ENCODE results near the gene ST6GALNAC1. TPM values are rescaled to one million over a fixed set of nuclear protein-coding genes. Genes with fewer than 3 reads are reported as not detected.

The ST6GALNAC1 gene
- total and polyA plus RNA-seq, 2 donors (not counting 3 experiments of a cell fraction or from before 2014, with no cell fraction given) = 0.19 to 0.55 TPM

DNA sequence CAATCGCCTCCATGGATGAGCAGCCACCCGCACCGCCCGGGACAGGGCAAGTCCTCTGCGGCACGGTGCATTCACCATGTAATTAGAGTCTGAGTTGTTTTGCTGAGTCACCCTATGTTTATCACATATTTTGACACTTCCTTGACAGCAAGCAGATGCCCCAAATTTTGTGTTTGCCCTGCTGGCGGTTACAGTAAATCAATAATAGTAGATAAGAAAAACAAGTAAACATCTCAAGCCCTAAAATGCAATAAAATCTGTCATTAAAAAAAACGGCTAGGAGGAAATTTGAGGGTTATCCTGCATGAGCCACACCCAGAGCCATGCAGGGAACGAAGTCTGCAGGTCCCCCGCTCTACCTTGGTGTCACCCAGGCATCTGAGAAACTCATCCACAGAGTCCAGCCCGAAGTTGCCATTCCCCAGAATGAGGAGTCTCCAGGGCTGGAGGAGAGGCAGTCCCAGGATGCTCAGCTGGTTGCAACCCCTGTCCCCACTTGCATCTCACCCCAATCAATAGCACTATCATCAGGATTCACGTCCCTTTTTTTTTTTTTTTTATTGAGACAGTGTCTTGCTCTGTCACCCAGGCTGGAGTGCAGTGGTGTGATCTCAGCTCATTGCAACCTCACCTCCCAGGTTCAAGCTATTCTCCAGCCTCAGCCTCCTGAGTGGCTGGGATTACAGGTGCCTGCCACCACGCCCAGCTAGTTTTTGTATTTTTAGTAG, 16.5 kb upstream of the ST6GALNAC1 start:
- H3K27me3 ChIP-seq (ENCODE audit: control insufficient read depth in 2 of 2, insufficient read depth in 2 of 2, low read length in 2 of 2) = peaks cover 4 to 5% of the 10 kb centered on the region in 2 experiments
- no peak for TF ChIP-seq POLR2AphosphoS5 (IDR thresholded peaks at IDR 0.05; ENCODE audit: insufficient read depth, low read depth, low read length)
- TF ChIP-seq, protein P1, sequence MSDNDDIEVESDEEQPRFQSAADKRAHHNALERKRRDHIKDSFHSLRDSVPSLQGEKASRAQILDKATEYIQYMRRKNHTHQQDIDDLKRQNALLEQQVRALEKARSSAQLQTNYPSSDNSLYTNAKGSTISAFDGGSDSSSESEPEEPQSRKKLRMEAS (IDR thresholded peaks at IDR 0.05; ENCODE audit: insufficient read depth, insufficient read length) = no peak
- TF ChIP-seq EZH2 (IDR thresholded peaks at IDR 0.05; ENCODE audit: borderline replicate concordance, low read depth, low read length, severe bottlenecking) = no peak
- no peak for TF ChIP-seq FOS (IDR thresholded peaks at IDR 0.05; ENCODE audit: borderline replicate concordance, insufficient read depth, low read length)
- no peak for TF ChIP-seq POLR2A (IDR thresholded peaks at IDR 0.05; ENCODE audit: low read depth, low read length)
- TF ChIP-seq, protein P2, sequence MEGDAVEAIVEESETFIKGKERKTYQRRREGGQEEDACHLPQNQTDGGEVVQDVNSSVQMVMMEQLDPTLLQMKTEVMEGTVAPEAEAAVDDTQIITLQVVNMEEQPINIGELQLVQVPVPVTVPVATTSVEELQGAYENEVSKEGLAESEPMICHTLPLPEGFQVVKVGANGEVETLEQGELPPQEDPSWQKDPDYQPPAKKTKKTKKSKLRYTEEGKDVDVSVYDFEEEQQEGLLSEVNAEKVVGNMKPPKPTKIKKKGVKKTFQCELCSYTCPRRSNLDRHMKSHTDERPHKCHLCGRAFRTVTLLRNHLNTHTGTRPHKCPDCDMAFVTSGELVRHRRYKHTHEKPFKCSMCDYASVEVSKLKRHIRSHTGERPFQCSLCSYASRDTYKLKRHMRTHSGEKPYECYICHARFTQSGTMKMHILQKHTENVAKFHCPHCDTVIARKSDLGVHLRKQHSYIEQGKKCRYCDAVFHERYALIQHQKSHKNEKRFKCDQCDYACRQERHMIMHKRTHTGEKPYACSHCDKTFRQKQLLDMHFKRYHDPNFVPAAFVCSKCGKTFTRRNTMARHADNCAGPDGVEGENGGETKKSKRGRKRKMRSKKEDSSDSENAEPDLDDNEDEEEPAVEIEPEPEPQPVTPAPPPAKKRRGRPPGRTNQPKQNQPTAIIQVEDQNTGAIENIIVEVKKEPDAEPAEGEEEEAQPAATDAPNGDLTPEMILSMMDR (IDR thresholded peaks at IDR 0.05; ENCODE audit: extremely low read depth in 1 of 2, insufficient read depth in 1 of 2, low read depth in 1 of 2, low read length in 2 of 2) = no peak
- H3K9me3 ChIP-seq (replicated peaks; ENCODE audit: control insufficient read depth, insufficient read depth, low read length) = no peaks in the 10 kb centered on the region
- H3K27ac ChIP-seq (ENCODE audit: insufficient read depth, low read depth, low read length) = no peak overlapping the region
- no TSS peak for BruUV-seq (replicated peaks)
- no peak overlapping the region for H2AFZ ChIP-seq (ENCODE audit: low read depth, low read length)
- no peaks in the 10 kb centered on the region for H3K36me3 ChIP-seq (ENCODE audit: control insufficient read depth in 2 of 2, extremely low read depth in 1 of 2, insufficient read depth in 2 of 2, low read length in 2 of 2)
- ChIA-PET POLR2A (no interaction called here), CTCF (no interaction called here)
- no peak for FAIRE-seq
- intact Hi-C loops (cut with micrococcal nuclease) (no loop called here), dilution Hi-C loops (cut with MboI; ENCODE audit: extremely low pct_ligation_motif_present, low sequenced_read_pairs) (no loop called here)
- no peaks in the 10 kb centered on the region for H3K4me1 ChIP-seq (ENCODE audit: control insufficient read depth, extremely low read depth, insufficient read depth, low read length)
- no peaks in the 10 kb centered on the region for H4K20me1 ChIP-seq (replicated peaks; ENCODE audit: control insufficient read depth, extremely low read depth, insufficient read depth, low read length)
- no peak for DNase-seq (ENCODE audit: low read depth, low spot score)
- H3K9ac ChIP-seq (replicated peaks; ENCODE audit: extremely low read depth, insufficient read depth, low read length) = no peak overlapping the region
- no peak overlapping the region for H3K4me2 ChIP-seq (ENCODE audit: insufficient read depth, low read length)
- no peaks in the 10 kb centered on the region for H3K79me2 ChIP-seq (ENCODE audit: control insufficient read depth, insufficient read depth, low read length)
- no peak overlapping the region for H3K4me3 ChIP-seq (replicated peaks in 1 of 3; ENCODE audit: insufficient read depth in 1 of 3, low read depth in 1 of 3, low read length in 3 of 3)
- H3K9me1 ChIP-seq (replicated peaks; ENCODE audit: control insufficient read depth, extremely low read depth, insufficient read depth, low read length) = no peaks in the 10 kb centered on the region

All from endothelial cell of umbilical vein (primary cell).